Embryonic facial prominence (tissue), 1 donor: ENCODE data around the gene UBE2QL1.

Source experiments
- DNase-seq: peaks from one replicate; pipeline ENCODE4 v3.0.0-alpha.2; 2016; ENCODE audit errors: extremely low spot score

Gene UBE2QL1

GRCh38 chr5:6455571-6456200, 7.0 kb downstream of the UBE2QL1 start:
- no peak for DNase-seq

- DNase-seq: no peak
These were observed 8.2 kb downstream of the UBE2QL1 start for GRCh38 chr5:6456766-6457370.

- DNase-seq: no peak
These were observed 8.9 kb downstream of the UBE2QL1 start for GRCh38 chr5:6457592-6457991.

GRCh38 chr5:6458833-6459232, 10.2 kb downstream of the UBE2QL1 start:
- DNase-seq: no peak

- no peak for DNase-seq
These were observed 11.2 kb downstream of the UBE2QL1 start for GRCh38 chr5:6459896-6460295.

GRCh38 chr5:6461006-6461405, 12.3 kb downstream of the UBE2QL1 start:
- DNase-seq: no peak

GRCh38 chr5:6461793-6462650, 13.4 kb downstream of the UBE2QL1 start:
- no peak for DNase-seq

- no peak for DNase-seq
These were observed 14.0 kb downstream of the UBE2QL1 start for GRCh38 chr5:6462671-6463070.

GRCh38 chr5:6464441-6464840, 15.8 kb downstream of the UBE2QL1 start:
- no peak for DNase-seq

- no peak for DNase-seq
These were observed 17.5 kb downstream of the UBE2QL1 start for GRCh38 chr5:6465831-6466790.

- DNase-seq: no peak
These were observed 18.4 kb downstream of the UBE2QL1 start for GRCh38 chr5:6466975-6467567.

GRCh38 chr5:6467591-6467990, 18.9 kb downstream of the UBE2QL1 start:
- DNase-seq: no peak

GRCh38 chr5:6468104-6468503, 19.4 kb downstream of the UBE2QL1 start:
- no peak for DNase-seq

GRCh38 chr5:6468870-6469269, 20.2 kb downstream of the UBE2QL1 start:
- no peak for DNase-seq

GRCh38 chr5:6469836-6470235, 21.2 kb downstream of the UBE2QL1 start:
- DNase-seq: no peak

- no peak for DNase-seq
These were observed 22.0 kb downstream of the UBE2QL1 start for GRCh38 chr5:6470672-6471071.

GRCh38 chr5:6471252-6471651, 22.6 kb downstream of the UBE2QL1 start:
- DNase-seq: no peak

- no peak for DNase-seq
These were observed 24.1 kb downstream of the UBE2QL1 start for GRCh38 chr5:6472792-6473191.

GRCh38 chr5:6473284-6473683, 24.6 kb downstream of the UBE2QL1 start:
- DNase-seq: no peak

GRCh38 chr5:6475626-6476312, 27.1 kb downstream of the UBE2QL1 start:
- DNase-seq: no peak

- DNase-seq: no peak
These were observed 27.6 kb downstream of the UBE2QL1 start for GRCh38 chr5:6476313-6476661.
